C4-2B (cell line): ENCODE measurements around the gene TMC2.

Source experiments
- CTCF ChIP-seq: fragments of 450-650 bp; conservative IDR thresholded peaks from 2 replicates; pipeline ENCODE4 v1.5.1; 2017; ENCODE audit warnings: mild to moderate bottlenecking
- ZFX ChIP-seq: fragments of 450-650 bp; IDR thresholded peaks from 2 replicates; pipeline ENCODE4 v1.6.1; 2017

- TF ChIP-seq CTCF = no peak
- TF ChIP-seq ZFX = no peak
Observed at GRCh38 chr20:2507875-2508630, 28.3 kb upstream of the TMC2 start.
